ENCODE data around the gene COL17A1.

DNA sequence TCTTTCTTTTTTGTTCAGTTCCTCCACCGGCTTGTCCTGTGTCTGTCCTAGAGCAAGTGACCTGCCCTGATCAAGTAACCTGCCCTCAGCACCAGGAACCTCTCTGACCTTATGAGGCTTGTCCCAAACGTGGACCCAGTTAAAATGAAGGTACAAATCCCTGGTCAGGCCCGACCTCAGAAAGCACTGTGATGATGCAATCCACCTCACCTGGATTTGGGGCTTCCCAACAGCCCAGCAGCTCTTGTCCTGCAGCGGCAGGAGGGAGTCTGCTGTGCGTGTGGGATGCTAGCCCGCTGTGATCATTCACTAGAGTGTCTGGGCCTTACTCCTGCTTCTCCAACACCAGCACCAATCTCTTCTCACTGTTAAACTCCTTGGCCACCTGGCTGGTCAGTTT, 11.2 kb downstream of the COL17A1 start:
- TF ChIP-seq EP300 (IDR thresholded peaks at IDR 0.05), result no peak
- TF ChIP-seq, protein P1, sequence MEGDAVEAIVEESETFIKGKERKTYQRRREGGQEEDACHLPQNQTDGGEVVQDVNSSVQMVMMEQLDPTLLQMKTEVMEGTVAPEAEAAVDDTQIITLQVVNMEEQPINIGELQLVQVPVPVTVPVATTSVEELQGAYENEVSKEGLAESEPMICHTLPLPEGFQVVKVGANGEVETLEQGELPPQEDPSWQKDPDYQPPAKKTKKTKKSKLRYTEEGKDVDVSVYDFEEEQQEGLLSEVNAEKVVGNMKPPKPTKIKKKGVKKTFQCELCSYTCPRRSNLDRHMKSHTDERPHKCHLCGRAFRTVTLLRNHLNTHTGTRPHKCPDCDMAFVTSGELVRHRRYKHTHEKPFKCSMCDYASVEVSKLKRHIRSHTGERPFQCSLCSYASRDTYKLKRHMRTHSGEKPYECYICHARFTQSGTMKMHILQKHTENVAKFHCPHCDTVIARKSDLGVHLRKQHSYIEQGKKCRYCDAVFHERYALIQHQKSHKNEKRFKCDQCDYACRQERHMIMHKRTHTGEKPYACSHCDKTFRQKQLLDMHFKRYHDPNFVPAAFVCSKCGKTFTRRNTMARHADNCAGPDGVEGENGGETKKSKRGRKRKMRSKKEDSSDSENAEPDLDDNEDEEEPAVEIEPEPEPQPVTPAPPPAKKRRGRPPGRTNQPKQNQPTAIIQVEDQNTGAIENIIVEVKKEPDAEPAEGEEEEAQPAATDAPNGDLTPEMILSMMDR (IDR thresholded peaks at IDR 0.05), result no peak
- TF ChIP-seq POLR2A (IDR thresholded peaks at IDR 0.05; ENCODE audit: low read depth), result no peak
- TF ChIP-seq POLR2AphosphoS5 (IDR thresholded peaks at IDR 0.05), result no peak

All from esophagus muscularis mucosa (tissue), 4 donors.